NCI-H1417 (cell line): Measurements from ENCODE around the gene GPR119.
"Not testable (repeated sequence)": the region's sequence is repeated elsewhere in the genome, so short reads cannot be mapped to it uniquely, and the experiment has no call there.

Experiments
- DNase-seq, 3 experiments: peaks; one replicate each; lab custom pipeline; 2025; lab: John Stamatoyannopoulos, UW

The GPR119 gene

GRCh38 chrX:130339408-130340222 is 45.9 kb downstream of the GPR119 start, which contains the start of gene SLC25A14:
TSS of gene SLC25A14 (plus strand) at chrX:130339919. CDS start at chrX:130340279, 360 bp downstream.
- peak; percentile 80 to 92 (median 88) for DNase-seq

- DNase-seq = not testable (repeated sequence)
These were observed 46.6 kb downstream of the GPR119 start for GRCh38 chrX:130338869-130339268.

- no peak for DNase-seq
These were observed 48.9 kb downstream of the GPR119 start for GRCh38 chrX:130336531-130336930.
